K562 (cell line): Measurements from ENCODE around the gene DOLK.

Experiments
- CREBBP ChIP-seq: IDR thresholded peaks from one replicate; pipeline ENCODE4 v1.6.1; 2012; ENCODE audit warnings: low read depth, mild to moderate bottlenecking, control low read depth, inconsistent platforms, low read length
- MYC ChIP-seq, 2 experiments: fragments of 250-450 bp in 1 of 2; sonication (Bioruptor Pico) in 1 of 2; IDR thresholded peaks; 2 replicates each; pipeline versions ENCODE4 v1.5.1 to v1.6.1; 2012 to 2021; ENCODE audit warnings: low read depth in 2 of 2, borderline replicate concordance in 1 of 2, improper control_type of control experiment in 1 of 2, low read length in 1 of 2, mild to moderate bottlenecking in 1 of 2, moderate library complexity in 1 of 2
- NFE2 ChIP-seq: IDR thresholded peaks from 2 replicates; pipeline ENCODE4 v1.6.1; 2014; ENCODE audit warnings: antibody characterized with exemption, low read depth
- PHF8 ChIP-seq: fragments of 200-600 bp; sonication (generic); IDR thresholded peaks from 2 replicates; pipeline ENCODE4 v1.6.1; 2012; ENCODE audit warnings: mixed run types, mild to moderate bottlenecking, inconsistent platforms, low read length, moderate library complexity, borderline replicate concordance
- POLR2A ChIP-seq: fragments of 450-650 bp; conservative IDR thresholded peaks from 2 replicates; pipeline ENCODE4 v1.6.1; 2016
- TF ChIP-seq, protein P1 (sequence below): sonication (generic); formaldehyde crosslinking; IDR thresholded peaks from 2 replicates; pipeline ENCODE4 v1.8.1; 2023; ENCODE audit warnings: mild to moderate bottlenecking, missing genetic modification reagents
- TF ChIP-seq, protein P2 (sequence below), 3 experiments: IDR thresholded peaks in 2 of 3; conservative IDR thresholded peaks in 1 of 3; 2 replicates each; pipeline ENCODE4 v1.5.1; 2011 to 2012; ENCODE audit warnings: low read length in 3 of 3, mild to moderate bottlenecking in 3 of 3, control low read depth in 2 of 3, improper control_type of control experiment in 1 of 3, inconsistent platforms in 1 of 3, low read depth in 1 of 3, mixed read lengths in 1 of 3, moderate library complexity in 1 of 3; ENCODE audit not compliant: insufficient read depth in 2 of 3

- TF ChIP-seq MYC (IDR thresholded peaks at IDR 0.05; ENCODE audit: low read depth, low read length), result no peak
- no peak for TF ChIP-seq MYC (CRISPR knock-in tag; IDR thresholded peaks at IDR 0.05; ENCODE audit: borderline replicate concordance, low read depth)
- no peak for TF ChIP-seq NFE2
- TF ChIP-seq PHF8, result no peak
- TF ChIP-seq, protein P1, sequence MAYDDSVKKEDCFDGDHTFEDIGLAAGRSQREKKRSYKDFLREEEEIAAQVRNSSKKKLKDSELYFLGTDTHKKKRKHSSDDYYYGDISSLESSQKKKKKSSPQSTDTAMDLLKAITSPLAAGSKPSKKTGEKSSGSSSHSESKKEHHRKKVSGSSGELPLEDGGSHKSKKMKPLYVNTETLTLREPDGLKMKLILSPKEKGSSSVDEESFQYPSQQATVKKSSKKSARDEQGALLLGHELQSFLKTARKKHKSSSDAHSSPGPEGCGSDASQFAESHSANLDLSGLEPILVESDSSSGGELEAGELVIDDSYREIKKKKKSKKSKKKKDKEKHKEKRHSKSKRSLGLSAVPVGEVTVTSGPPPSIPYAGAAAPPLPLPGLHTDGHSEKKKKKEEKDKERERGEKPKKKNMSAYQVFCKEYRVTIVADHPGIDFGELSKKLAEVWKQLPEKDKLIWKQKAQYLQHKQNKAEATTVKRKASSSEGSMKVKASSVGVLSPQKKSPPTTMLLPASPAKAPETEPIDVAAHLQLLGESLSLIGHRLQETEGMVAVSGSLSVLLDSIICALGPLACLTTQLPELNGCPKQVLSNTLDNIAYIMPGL (CRISPR knock-in tag), result no peak
- no peak for TF ChIP-seq CREBBP
- no peak for TF ChIP-seq POLR2A
- TF ChIP-seq, protein P2, sequence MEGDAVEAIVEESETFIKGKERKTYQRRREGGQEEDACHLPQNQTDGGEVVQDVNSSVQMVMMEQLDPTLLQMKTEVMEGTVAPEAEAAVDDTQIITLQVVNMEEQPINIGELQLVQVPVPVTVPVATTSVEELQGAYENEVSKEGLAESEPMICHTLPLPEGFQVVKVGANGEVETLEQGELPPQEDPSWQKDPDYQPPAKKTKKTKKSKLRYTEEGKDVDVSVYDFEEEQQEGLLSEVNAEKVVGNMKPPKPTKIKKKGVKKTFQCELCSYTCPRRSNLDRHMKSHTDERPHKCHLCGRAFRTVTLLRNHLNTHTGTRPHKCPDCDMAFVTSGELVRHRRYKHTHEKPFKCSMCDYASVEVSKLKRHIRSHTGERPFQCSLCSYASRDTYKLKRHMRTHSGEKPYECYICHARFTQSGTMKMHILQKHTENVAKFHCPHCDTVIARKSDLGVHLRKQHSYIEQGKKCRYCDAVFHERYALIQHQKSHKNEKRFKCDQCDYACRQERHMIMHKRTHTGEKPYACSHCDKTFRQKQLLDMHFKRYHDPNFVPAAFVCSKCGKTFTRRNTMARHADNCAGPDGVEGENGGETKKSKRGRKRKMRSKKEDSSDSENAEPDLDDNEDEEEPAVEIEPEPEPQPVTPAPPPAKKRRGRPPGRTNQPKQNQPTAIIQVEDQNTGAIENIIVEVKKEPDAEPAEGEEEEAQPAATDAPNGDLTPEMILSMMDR (IDR thresholded peaks at IDR 0.05 in 2 of 3, conservative IDR thresholded peaks at IDR 0.05 in 1 of 3; ENCODE audit: insufficient read depth in 2 of 3, low read depth in 1 of 3, low read length in 3 of 3), result no peak
Observed at GRCh38 chr9:128986671-128987070, 39.3 kb upstream of the DOLK start.
